ENCODE data around the gene LMO7.

The LMO7 gene

GRCh38 chr13:75867379-75868117, 231.4 kb downstream of the LMO7 start:
- Histone ChIP-seq H3K4me1 (ENCODE audit: control insufficient read depth in 5 of 5, insufficient read depth in 5 of 5, low read length in 5 of 5) (peaks cover 0 to 8% (median 4%) of the 10 kb centered on the region in 5 donors), H3K9me3 (ENCODE audit: control insufficient read depth in 5 of 5, low read length in 5 of 5) (no peaks in the 10 kb centered on the region), H3K9ac (ENCODE audit: low read length in 5 of 5) (no peak overlapping the region), H3K27me3 (ENCODE audit: control insufficient read depth in 5 of 5, insufficient read depth in 4 of 5, low read length in 5 of 5) (peaks cover 0 to 8% (median 0%) of the 10 kb centered on the region in 5 donors), H3K36me3 (ENCODE audit: control insufficient read depth in 5 of 5, insufficient read depth in 5 of 5, low read length in 5 of 5) (no peaks in the 10 kb centered on the region), H3K27ac (ENCODE audit: low read depth, low read length) (no peak overlapping the region), H3K4me3 (ENCODE audit: low read depth in 1 of 5, low read length in 5 of 5) (no peak overlapping the region)

GRCh38 chr13:75869981-75870380, 233.9 kb downstream of the LMO7 start:
- Histone ChIP-seq H3K9me3 (ENCODE audit: control insufficient read depth in 5 of 5, low read length in 5 of 5) (no peaks in the 10 kb centered on the region), H3K27ac (ENCODE audit: low read depth, low read length) (no peak overlapping the region), H3K4me3 (ENCODE audit: low read depth in 1 of 5, low read length in 5 of 5) (peak overlapping the region in 1 of 5 donors; percentile 81), H3K36me3 (ENCODE audit: control insufficient read depth in 5 of 5, insufficient read depth in 5 of 5, low read length in 5 of 5) (no peaks in the 10 kb centered on the region), H3K9ac (ENCODE audit: low read length in 5 of 5) (no peak overlapping the region), H3K4me1 (ENCODE audit: control insufficient read depth in 5 of 5, insufficient read depth in 5 of 5, low read length in 5 of 5) (peaks cover 0 to 8% (median 4%) of the 10 kb centered on the region in 5 donors), H3K27me3 (ENCODE audit: control insufficient read depth in 5 of 5, insufficient read depth in 4 of 5, low read length in 5 of 5) (peaks cover 0 to 8% (median 0%) of the 10 kb centered on the region in 5 donors)

GRCh38 chr13:75870397-75870903, 234.3 kb downstream of the LMO7 start:
- Histone ChIP-seq H3K36me3 (ENCODE audit: control insufficient read depth in 5 of 5, insufficient read depth in 5 of 5, low read length in 5 of 5) (no peaks in the 10 kb centered on the region), H3K4me3 (ENCODE audit: low read depth in 1 of 5, low read length in 5 of 5) (peak overlapping the region; percentile 49 to 85 (median 70)), H3K27ac (ENCODE audit: low read depth, low read length) (peak overlapping the region; percentile 33), H3K27me3 (ENCODE audit: control insufficient read depth in 5 of 5, insufficient read depth in 4 of 5, low read length in 5 of 5) (peaks cover 0 to 8% (median 0%) of the 10 kb centered on the region in 5 donors), H3K9ac (ENCODE audit: low read length in 5 of 5) (peak overlapping the region in 4 of 5 donors; percentile 9 to 85 (median 42)), H3K4me1 (ENCODE audit: control insufficient read depth in 5 of 5, insufficient read depth in 5 of 5, low read length in 5 of 5) (peaks cover 0 to 8% (median 4%) of the 10 kb centered on the region in 5 donors), H3K9me3 (ENCODE audit: control insufficient read depth in 5 of 5, low read length in 5 of 5) (no peaks in the 10 kb centered on the region)

- H3K4me3 ChIP-seq (ENCODE audit: low read depth in 1 of 5, low read length in 5 of 5), result peak overlapping the region; percentile 49 to 85 (median 70)
- no peaks in the 10 kb centered on the region for H3K36me3 ChIP-seq (ENCODE audit: control insufficient read depth in 5 of 5, insufficient read depth in 5 of 5, low read length in 5 of 5)
- no peaks in the 10 kb centered on the region for H3K9me3 ChIP-seq (ENCODE audit: control insufficient read depth in 5 of 5, low read length in 5 of 5)
- H3K4me1 ChIP-seq (ENCODE audit: control insufficient read depth in 5 of 5, insufficient read depth in 5 of 5, low read length in 5 of 5), result peaks cover 0 to 8% (median 4%) of the 10 kb centered on the region in 5 donors
- peak overlapping the region; percentile 33 for H3K27ac ChIP-seq (ENCODE audit: low read depth, low read length)
- H3K27me3 ChIP-seq (ENCODE audit: control insufficient read depth in 5 of 5, insufficient read depth in 4 of 5, low read length in 5 of 5), result peaks cover 0 to 8% (median 0%) of the 10 kb centered on the region in 5 donors
- H3K9ac ChIP-seq (ENCODE audit: low read length in 5 of 5), result peak overlapping the region in 3 of 5 donors; percentile 9 to 71 (median 14)
These were observed 234.9 kb downstream of the LMO7 start for GRCh38 chr13:75871059-75871458.

- Histone ChIP-seq H3K9ac (ENCODE audit: low read length in 5 of 5) (no peak overlapping the region), H3K4me3 (ENCODE audit: low read depth in 1 of 5, low read length in 5 of 5) (no peak overlapping the region), H3K36me3 (ENCODE audit: control insufficient read depth in 5 of 5, insufficient read depth in 5 of 5, low read length in 5 of 5) (no peaks in the 10 kb centered on the region), H3K27ac (ENCODE audit: low read depth, low read length) (no peak overlapping the region), H3K4me1 (ENCODE audit: control insufficient read depth in 5 of 5, insufficient read depth in 5 of 5, low read length in 5 of 5) (peaks cover 0 to 8% (median 5%) of the 10 kb centered on the region in 5 donors), H3K27me3 (ENCODE audit: control insufficient read depth in 5 of 5, insufficient read depth in 4 of 5, low read length in 5 of 5) (peaks cover 0 to 5% (median 0%) of the 10 kb centered on the region in 5 donors), H3K9me3 (ENCODE audit: control insufficient read depth in 5 of 5, low read length in 5 of 5) (no peaks in the 10 kb centered on the region)
These were observed 236.8 kb downstream of the LMO7 start for GRCh38 chr13:75872980-75873379.

GRCh38 chr13:75873494-75873893, 237.4 kb downstream of the LMO7 start:
- Histone ChIP-seq H3K27me3 (ENCODE audit: control insufficient read depth in 5 of 5, insufficient read depth in 4 of 5, low read length in 5 of 5) (peaks cover 0 to 5% (median 0%) of the 10 kb centered on the region in 5 donors), H3K4me1 (ENCODE audit: control insufficient read depth in 5 of 5, insufficient read depth in 5 of 5, low read length in 5 of 5) (peaks cover 0 to 8% (median 5%) of the 10 kb centered on the region in 5 donors), H3K9ac (ENCODE audit: low read length in 5 of 5) (no peak overlapping the region), H3K27ac (ENCODE audit: low read depth, low read length) (no peak overlapping the region), H3K36me3 (ENCODE audit: control insufficient read depth in 5 of 5, insufficient read depth in 5 of 5, low read length in 5 of 5) (no peaks in the 10 kb centered on the region), H3K9me3 (ENCODE audit: control insufficient read depth in 5 of 5, low read length in 5 of 5) (no peaks in the 10 kb centered on the region), H3K4me3 (ENCODE audit: low read depth in 1 of 5, low read length in 5 of 5) (no peak overlapping the region)

- H3K4me3 ChIP-seq (ENCODE audit: low read depth in 1 of 5, low read length in 5 of 5), result no peak overlapping the region
These were observed 239.3 kb downstream of the LMO7 start for GRCh38 chr13:75875450-75875849.

GRCh38 chr13:75876142-75877050, 240.3 kb downstream of the LMO7 start:
- Histone ChIP-seq H3K27me3 (ENCODE audit: control insufficient read depth in 5 of 5, insufficient read depth in 4 of 5, low read length in 5 of 5) (no peaks in the 10 kb centered on the region), H3K9me3 (ENCODE audit: control insufficient read depth in 5 of 5, low read length in 5 of 5) (no peaks in the 10 kb centered on the region), H3K4me1 (ENCODE audit: control insufficient read depth in 5 of 5, insufficient read depth in 5 of 5, low read length in 5 of 5) (peaks cover 0 to 10% (median 5%) of the 10 kb centered on the region in 5 donors), H3K27ac (ENCODE audit: low read depth, low read length) (no peak overlapping the region), H3K36me3 (ENCODE audit: control insufficient read depth in 5 of 5, insufficient read depth in 5 of 5, low read length in 5 of 5) (no peaks in the 10 kb centered on the region), H3K9ac (ENCODE audit: low read length in 5 of 5) (no peak overlapping the region), H3K4me3 (ENCODE audit: low read depth in 1 of 5, low read length in 5 of 5) (no peak overlapping the region)

More at GRCh38 chr13:75875450-75875849, 239.3 kb downstream of the LMO7 start:
- H3K36me3 ChIP-seq (ENCODE audit: control insufficient read depth in 5 of 5, insufficient read depth in 5 of 5, low read length in 5 of 5), result no peaks in the 10 kb centered on the region
- H3K4me1 ChIP-seq (ENCODE audit: control insufficient read depth in 5 of 5, insufficient read depth in 5 of 5, low read length in 5 of 5), result peaks cover 0 to 17% (median 8%) of the 10 kb centered on the region in 5 donors
- H3K9me3 ChIP-seq (ENCODE audit: control insufficient read depth in 5 of 5, low read length in 5 of 5), result no peaks in the 10 kb centered on the region
- H3K27ac ChIP-seq (ENCODE audit: low read depth, low read length), result no peak overlapping the region
- no peaks in the 10 kb centered on the region for H3K27me3 ChIP-seq (ENCODE audit: control insufficient read depth in 5 of 5, insufficient read depth in 4 of 5, low read length in 5 of 5)
- H3K9ac ChIP-seq (ENCODE audit: low read length in 5 of 5), result no peak overlapping the region

- Histone ChIP-seq H3K9ac (ENCODE audit: low read length in 5 of 5) (no peak overlapping the region), H3K4me1 (ENCODE audit: control insufficient read depth in 5 of 5, insufficient read depth in 5 of 5, low read length in 5 of 5) (peaks cover 0 to 10% (median 5%) of the 10 kb centered on the region in 5 donors), H3K4me3 (ENCODE audit: low read depth in 1 of 5, low read length in 5 of 5) (no peak overlapping the region), H3K9me3 (ENCODE audit: control insufficient read depth in 5 of 5, low read length in 5 of 5) (no peaks in the 10 kb centered on the region), H3K27ac (ENCODE audit: low read depth, low read length) (no peak overlapping the region), H3K36me3 (ENCODE audit: control insufficient read depth in 5 of 5, insufficient read depth in 5 of 5, low read length in 5 of 5) (no peaks in the 10 kb centered on the region), H3K27me3 (ENCODE audit: control insufficient read depth in 5 of 5, insufficient read depth in 4 of 5, low read length in 5 of 5) (no peaks in the 10 kb centered on the region)
These were observed 240.9 kb downstream of the LMO7 start for GRCh38 chr13:75877071-75877470.

All from subcutaneous abdominal adipose tissue (tissue), 5 donors.